Measurements from ENCODE around the gene ADAM12. TPM values are rescaled to one million over a fixed set of nuclear protein-coding genes. Genes with fewer than 3 reads are reported as not detected.

The ADAM12 gene
- polyA plus RNA-seq, 1 experiment: 8.6 TPM

- ChIA-PET POLR2A (no interaction called here), CTCF (interaction anchor here (0.7 to 1.1 kb wide), 2 partner anchors 10 to 36 kb away, joined by 3 to 4 read pairs; no protein-coding TSS in a partner anchor)
- no peaks in the 10 kb centered on the region for H3K36me3 ChIP-seq (ENCODE audit: control insufficient read depth, insufficient read depth, low read length)
- H3K27me3 ChIP-seq (ENCODE audit: control insufficient read depth, insufficient read depth, low read length): no peaks in the 10 kb centered on the region
- TF ChIP-seq CTCF (IDR thresholded peaks at IDR 0.05; ENCODE audit: insufficient read depth, low read depth, low read length): no peak
- no peak overlapping the region for H3K4me3 ChIP-seq (ENCODE audit: low read depth, low read length)
- no peak for DNase-seq (ENCODE audit: low read depth)
Measured at GRCh38 chr10:126065751-126066377, 322.4 kb downstream of the ADAM12 start.

GRCh38 chr10:126064512-126064911, 323.8 kb downstream of the ADAM12 start:
- no peak overlapping the region for H3K4me3 ChIP-seq (ENCODE audit: low read depth, low read length)
- no peaks in the 10 kb centered on the region for H3K27me3 ChIP-seq (ENCODE audit: control insufficient read depth, insufficient read depth, low read length)
- TF ChIP-seq CTCF (IDR thresholded peaks at IDR 0.05; ENCODE audit: insufficient read depth, low read depth, low read length): no peak
- ChIA-PET CTCF (interaction anchor here (1.2 kb wide), 1 partner anchor 46 kb away, joined by 3 read pairs; no protein-coding TSS in a partner anchor), POLR2A (no interaction called here)
- H3K36me3 ChIP-seq (ENCODE audit: control insufficient read depth, insufficient read depth, low read length): no peaks in the 10 kb centered on the region
- no peak for DNase-seq (ENCODE audit: low read depth)

GRCh38 chr10:126063353-126063791, 324.9 kb downstream of the ADAM12 start:
- TF ChIP-seq CTCF (IDR thresholded peaks at IDR 0.05; ENCODE audit: insufficient read depth, low read depth, low read length): no peak
- peak; percentile 38 for DNase-seq (ENCODE audit: low read depth)
- no peaks in the 10 kb centered on the region for H3K27me3 ChIP-seq (ENCODE audit: control insufficient read depth, insufficient read depth, low read length)
- ChIA-PET POLR2A (no interaction called here), CTCF (interaction anchor here (1.2 to 1.8 kb wide), 3 partner anchors 47 to 81 kb away, joined by 3 to 5 read pairs (median 3); no protein-coding TSS in a partner anchor)
- no peaks in the 10 kb centered on the region for H3K36me3 ChIP-seq (ENCODE audit: control insufficient read depth, insufficient read depth, low read length)
- H3K4me3 ChIP-seq (ENCODE audit: low read depth, low read length): no peak overlapping the region

- POLR2A ChIA-PET: interaction anchor here (0.6 kb wide), 1 partner anchor 346 kb away, joined by 3 read pairs; no protein-coding TSS in a partner anchor
- CTCF ChIA-PET: interaction anchor here (1.3 to 1.8 kb wide), 3 partner anchors 71 to 324 kb away, joined by 3 to 5 read pairs (median 4); no protein-coding TSS in a partner anchor
- no peak overlapping the region for H3K4me3 ChIP-seq (ENCODE audit: low read depth, low read length)
Measured at GRCh38 chr10:126062131-126063032, 325.9 kb downstream of the ADAM12 start.

More at GRCh38 chr10:126062131-126063032, 325.9 kb downstream of the ADAM12 start:
- DNase-seq (ENCODE audit: low read depth): peak; percentile 97
- TF ChIP-seq CTCF (IDR thresholded peaks at IDR 0.05; ENCODE audit: insufficient read depth, low read depth, low read length): no peak
- Histone ChIP-seq H3K36me3 (ENCODE audit: control insufficient read depth, insufficient read depth, low read length) (no peaks in the 10 kb centered on the region), H3K27me3 (ENCODE audit: control insufficient read depth, insufficient read depth, low read length) (0 out of 2 replicates have a peak, but pooled peaks cover 2% of the 10 kb centered on the region)
